ENCODE data around the gene ATP1A2. TPM values are rescaled to one million over a fixed set of nuclear protein-coding genes. Genes with fewer than 3 reads are reported as not detected.

ATP1A2 gene
- total and polyA plus RNA-seq, 3 donors from 2014 or later = 13.2 to 27.9 (median 14.2) TPM

DNA sequence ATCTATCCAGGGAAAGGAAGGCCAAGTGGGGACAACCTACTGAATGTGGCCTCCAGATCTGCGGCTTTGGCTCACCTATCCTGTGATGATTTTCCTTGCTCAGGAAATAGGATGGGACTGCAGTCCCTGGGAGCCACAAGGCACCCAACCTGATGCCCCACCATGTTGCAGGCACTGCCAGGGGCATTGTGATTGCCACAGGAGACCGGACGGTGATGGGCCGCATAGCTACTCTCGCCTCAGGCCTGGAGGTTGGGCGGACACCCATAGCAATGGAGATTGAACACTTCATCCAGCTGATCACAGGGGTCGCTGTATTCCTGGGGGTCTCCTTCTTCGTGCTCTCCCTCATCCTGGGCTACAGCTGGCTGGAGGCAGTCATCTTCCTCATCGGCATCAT lies 11.8 kb downstream of the ATP1A2 start:
- no peaks in the 10 kb centered on the region for H3K36me3 ChIP-seq (ENCODE audit: low read depth, missing control alignments)
- H3K4me1 ChIP-seq = peaks cover 21% of the 10 kb centered on the region
- intact Hi-C loops (cut with DNase I; ENCODE audit: low total_unique reads) = no loop called here
- DNase-seq = no peak
- TF ChIP-seq, protein P1, sequence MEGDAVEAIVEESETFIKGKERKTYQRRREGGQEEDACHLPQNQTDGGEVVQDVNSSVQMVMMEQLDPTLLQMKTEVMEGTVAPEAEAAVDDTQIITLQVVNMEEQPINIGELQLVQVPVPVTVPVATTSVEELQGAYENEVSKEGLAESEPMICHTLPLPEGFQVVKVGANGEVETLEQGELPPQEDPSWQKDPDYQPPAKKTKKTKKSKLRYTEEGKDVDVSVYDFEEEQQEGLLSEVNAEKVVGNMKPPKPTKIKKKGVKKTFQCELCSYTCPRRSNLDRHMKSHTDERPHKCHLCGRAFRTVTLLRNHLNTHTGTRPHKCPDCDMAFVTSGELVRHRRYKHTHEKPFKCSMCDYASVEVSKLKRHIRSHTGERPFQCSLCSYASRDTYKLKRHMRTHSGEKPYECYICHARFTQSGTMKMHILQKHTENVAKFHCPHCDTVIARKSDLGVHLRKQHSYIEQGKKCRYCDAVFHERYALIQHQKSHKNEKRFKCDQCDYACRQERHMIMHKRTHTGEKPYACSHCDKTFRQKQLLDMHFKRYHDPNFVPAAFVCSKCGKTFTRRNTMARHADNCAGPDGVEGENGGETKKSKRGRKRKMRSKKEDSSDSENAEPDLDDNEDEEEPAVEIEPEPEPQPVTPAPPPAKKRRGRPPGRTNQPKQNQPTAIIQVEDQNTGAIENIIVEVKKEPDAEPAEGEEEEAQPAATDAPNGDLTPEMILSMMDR (IDR thresholded peaks at IDR 0.05) = no peak
- no peak for TF ChIP-seq POLR2A (IDR thresholded peaks at IDR 0.05)
- H3K9me3 ChIP-seq = no peaks in the 10 kb centered on the region
- no peaks in the 10 kb centered on the region for H3K27me3 ChIP-seq
- no peak overlapping the region for H3K27ac ChIP-seq
- WGBS, 2 donors = 95 to 96% methylated on average over 6 to 9 of the region's 9 CpGs
- no peak overlapping the region for H3K4me3 ChIP-seq

DNA sequence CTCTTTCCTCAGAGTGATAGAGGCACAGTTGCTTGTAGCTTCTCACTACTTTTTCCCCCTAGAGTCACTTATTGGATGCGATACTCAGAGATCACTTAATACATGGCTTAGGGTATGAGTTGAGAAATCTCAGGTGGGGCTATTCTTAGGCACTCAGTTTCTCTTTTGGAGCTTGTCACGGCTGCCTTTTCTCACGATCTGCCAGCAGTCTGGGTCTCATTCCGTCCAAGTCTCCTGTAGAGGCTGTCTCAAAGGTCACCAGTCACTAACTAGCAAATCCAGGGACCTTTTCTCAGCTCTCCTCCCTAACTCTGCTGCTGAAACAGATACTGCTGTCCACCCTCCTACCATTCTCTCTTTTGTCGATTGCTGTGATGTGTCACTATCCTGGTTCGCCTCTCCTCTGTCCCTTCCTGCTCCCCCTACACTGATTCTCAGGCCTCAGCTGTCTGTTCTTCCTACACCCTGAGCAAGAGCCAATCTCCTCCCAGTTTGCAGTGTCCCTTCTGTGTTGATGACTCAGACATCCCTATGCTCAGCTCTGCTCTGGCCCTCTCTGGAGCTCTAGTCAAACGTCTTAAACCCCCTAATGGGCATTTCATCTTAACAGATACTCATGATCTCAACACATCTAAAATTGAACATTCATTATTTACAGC lies 12.4 kb downstream of the ATP1A2 start:
- WGBS, 2 donors = 63 to 65% methylated on average over 7 of the region's 7 CpGs
- H3K4me3 ChIP-seq = no peak overlapping the region
- no peaks in the 10 kb centered on the region for H3K9me3 ChIP-seq
- no peaks in the 10 kb centered on the region for H3K27me3 ChIP-seq
- peaks cover 25% of the 10 kb centered on the region for H3K4me1 ChIP-seq
- DNase-seq = no peak
- no peak overlapping the region for H3K27ac ChIP-seq
- intact Hi-C loops (cut with DNase I; ENCODE audit: low total_unique reads) = no loop called here
- TF ChIP-seq, protein P1 (IDR thresholded peaks at IDR 0.05) = no peak
- TF ChIP-seq POLR2A (IDR thresholded peaks at IDR 0.05) = no peak
- no peaks in the 10 kb centered on the region for H3K36me3 ChIP-seq (ENCODE audit: low read depth, missing control alignments)

DNA sequence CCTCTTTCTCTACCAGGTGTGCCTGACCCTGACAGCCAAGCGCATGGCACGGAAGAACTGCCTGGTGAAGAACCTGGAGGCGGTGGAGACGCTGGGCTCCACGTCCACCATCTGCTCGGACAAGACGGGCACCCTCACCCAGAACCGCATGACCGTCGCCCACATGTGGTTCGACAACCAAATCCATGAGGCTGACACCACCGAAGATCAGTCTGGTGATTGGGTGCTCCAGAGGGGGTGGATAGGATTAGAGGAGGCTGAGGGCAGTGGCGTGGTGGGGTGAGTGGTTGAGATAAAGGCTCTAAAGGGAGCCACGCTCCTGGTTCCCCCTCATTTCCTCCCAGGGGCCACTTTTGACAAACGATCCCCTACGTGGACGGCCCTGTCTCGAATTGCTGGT lies 13.1 kb downstream of the ATP1A2 start:
- DNase-seq = no peak
- whole genome bisulfite sequencing, 2 donors = 87 to 90% methylated on average over 18 of the region's 18 CpGs
- H3K4me1 ChIP-seq = peaks cover 25% of the 10 kb centered on the region
- H3K9me3 ChIP-seq = no peaks in the 10 kb centered on the region
- H3K27me3 ChIP-seq = no peaks in the 10 kb centered on the region
- H3K27ac ChIP-seq = no peak overlapping the region
- no peaks in the 10 kb centered on the region for H3K36me3 ChIP-seq (ENCODE audit: low read depth, missing control alignments)
- TF ChIP-seq, protein P1 (IDR thresholded peaks at IDR 0.05) = no peak
- no peak for TF ChIP-seq POLR2A (IDR thresholded peaks at IDR 0.05)
- intact Hi-C loops (cut with DNase I; ENCODE audit: low total_unique reads) = no loop called here
- H3K4me3 ChIP-seq = no peak overlapping the region

DNA sequence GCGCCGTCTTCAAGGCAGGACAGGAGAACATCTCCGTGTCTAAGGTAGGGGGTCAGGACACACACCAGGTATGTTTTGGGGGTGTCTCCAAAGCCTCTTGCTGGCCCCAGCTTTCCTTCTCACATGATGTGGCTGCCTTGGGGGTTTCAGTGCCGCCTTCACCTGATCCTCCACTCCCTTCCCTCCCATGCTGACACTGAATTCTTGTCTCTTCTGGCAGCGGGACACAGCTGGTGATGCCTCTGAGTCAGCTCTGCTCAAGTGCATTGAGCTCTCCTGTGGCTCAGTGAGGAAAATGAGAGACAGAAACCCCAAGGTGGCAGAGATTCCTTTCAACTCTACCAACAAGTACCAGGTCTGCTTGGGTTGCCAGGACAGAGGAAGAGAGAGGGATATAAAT lies 13.5 kb downstream of the ATP1A2 start:
- no peak for DNase-seq

More for the DNA sequence above, 13.5 kb downstream of the ATP1A2 start:
- WGBS, 2 donors = 76 to 93% methylated on average over 5 of the region's 5 CpGs
- H3K9me3 ChIP-seq = no peaks in the 10 kb centered on the region
- peaks cover 25% of the 10 kb centered on the region for H3K4me1 ChIP-seq
- intact Hi-C loops (cut with DNase I; ENCODE audit: low total_unique reads) = no loop called here
- H3K27me3 ChIP-seq = no peaks in the 10 kb centered on the region
- no peak overlapping the region for H3K4me3 ChIP-seq
- TF ChIP-seq POLR2A (IDR thresholded peaks at IDR 0.05) = no peak
- TF ChIP-seq, protein P1 (IDR thresholded peaks at IDR 0.05) = no peak
- H3K36me3 ChIP-seq (ENCODE audit: low read depth, missing control alignments) = no peaks in the 10 kb centered on the region
- H3K27ac ChIP-seq = no peak overlapping the region
